RCC 7860 (cell line): ENCODE results near the gene GADD45B.
"Not testable (repeated sequence)": the region's sequence is repeated elsewhere in the genome, so short reads cannot be mapped to it uniquely, and the experiment has no call there.

Experiments
- DNase-seq: peaks from one replicate; pipeline ENCODE4 v3.0.0-alpha.2; 2015; ENCODE audit warnings: low spot score
- FAIRE-seq: peaks from 2 replicates; lab custom pipeline; 2012; peaks lifted over from hg19 to GRCh38; lab: Jason Lieb, UNC

GADD45B gene

DNA sequence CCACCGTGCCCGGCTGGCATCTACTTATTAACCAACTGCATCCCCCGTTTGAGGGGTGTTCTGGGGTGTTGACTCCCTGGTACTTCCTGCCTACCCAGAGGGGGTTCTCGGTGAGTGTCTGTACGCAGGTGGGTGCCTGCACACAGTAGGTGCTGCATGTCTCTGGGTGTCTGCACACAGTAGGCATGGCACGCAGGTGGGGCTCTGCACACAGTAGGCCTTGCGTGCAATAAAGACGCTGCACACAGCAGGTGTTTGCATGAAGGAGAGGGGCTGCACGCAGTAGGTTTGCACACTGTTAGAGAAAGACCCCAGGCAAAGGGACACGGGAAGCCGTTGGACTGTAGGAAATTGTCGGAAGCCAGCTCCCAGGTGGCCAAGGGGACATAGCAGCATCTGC is 11.2 kb downstream of the GADD45B start:
- no peak for DNase-seq
- no peak for FAIRE-seq

GRCh38 chr19:2487842-2488241 is 11.9 kb downstream of the GADD45B start:
- FAIRE-seq (no peak), DNase-seq (no peak)

GRCh38 chr19:2488405-2488941 is 12.5 kb downstream of the GADD45B start:
- DNase-seq (no peak), FAIRE-seq (no peak)

DNA sequence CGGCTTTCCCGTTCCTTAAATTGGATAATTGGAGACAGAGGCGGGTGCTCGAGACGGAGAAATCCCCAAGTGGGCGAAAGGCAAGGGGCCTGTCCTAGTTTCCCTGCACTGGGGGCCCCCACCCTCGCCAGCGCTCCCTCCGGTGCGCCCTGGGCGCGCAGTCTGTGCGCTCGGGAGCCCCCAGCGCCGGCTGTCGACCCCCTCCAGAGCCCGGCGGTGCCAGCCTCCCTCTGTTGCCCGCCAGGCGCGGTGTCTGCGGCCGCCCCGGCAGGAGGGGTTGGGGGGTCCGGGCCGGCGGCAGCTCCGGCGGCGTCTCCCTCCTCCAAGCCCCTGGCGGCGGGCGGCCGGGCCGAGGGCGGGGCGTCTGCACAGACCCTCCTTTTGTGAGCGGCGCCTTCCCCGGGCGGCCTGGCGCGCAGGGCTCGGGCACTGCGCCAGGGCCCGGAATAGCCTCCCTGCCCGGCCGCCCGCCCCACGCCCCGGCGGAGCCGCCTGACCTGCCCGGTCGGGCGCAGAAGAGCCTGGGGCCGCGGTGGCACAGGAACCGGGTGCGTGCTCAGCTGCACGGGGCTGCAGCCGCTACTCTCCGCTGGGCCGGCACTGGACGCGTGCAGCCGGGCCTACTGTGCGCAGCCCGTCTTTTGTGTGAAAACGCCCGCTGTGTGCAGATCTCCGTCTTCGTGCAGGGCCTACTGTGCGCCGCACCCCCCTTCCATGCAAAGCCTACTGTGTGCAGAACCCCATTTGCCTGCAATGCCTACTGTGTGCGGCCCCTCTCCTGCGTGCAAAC is 13.2 kb downstream of the GADD45B start:
- DNase-seq: peak; percentile 49
- FAIRE-seq: no peak

DNA sequence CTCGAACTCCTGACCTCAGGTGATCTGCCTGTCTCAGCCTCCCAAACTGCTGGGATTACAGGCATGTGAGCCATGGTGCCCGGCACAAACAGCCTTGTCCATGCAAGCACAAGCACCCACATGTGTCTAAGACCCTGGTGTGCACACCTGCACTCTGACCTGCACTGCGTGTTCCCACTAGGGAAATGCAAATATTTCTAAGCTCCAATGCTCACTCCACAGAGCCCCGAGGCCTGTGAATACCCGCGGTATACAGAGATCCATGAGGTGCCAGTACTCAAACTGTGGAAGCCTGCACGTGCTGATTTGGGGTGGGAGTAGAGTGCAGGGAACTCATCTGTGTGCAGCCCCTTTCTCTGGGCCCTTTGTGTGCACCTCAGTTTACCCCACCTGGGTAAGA is 14.7 kb downstream of the GADD45B start:
- DNase-seq: no peak
- FAIRE-seq: no peak

- DNase-seq: peak; percentile 98
- FAIRE-seq: peak; percentile 95
These were observed 15.3 kb downstream of the GADD45B start for GRCh38 chr19:2491130-2491801.

- no peak for DNase-seq
- FAIRE-seq: no peak
These were observed 16.9 kb downstream of the GADD45B start for GRCh38 chr19:2492870-2493269.

DNA sequence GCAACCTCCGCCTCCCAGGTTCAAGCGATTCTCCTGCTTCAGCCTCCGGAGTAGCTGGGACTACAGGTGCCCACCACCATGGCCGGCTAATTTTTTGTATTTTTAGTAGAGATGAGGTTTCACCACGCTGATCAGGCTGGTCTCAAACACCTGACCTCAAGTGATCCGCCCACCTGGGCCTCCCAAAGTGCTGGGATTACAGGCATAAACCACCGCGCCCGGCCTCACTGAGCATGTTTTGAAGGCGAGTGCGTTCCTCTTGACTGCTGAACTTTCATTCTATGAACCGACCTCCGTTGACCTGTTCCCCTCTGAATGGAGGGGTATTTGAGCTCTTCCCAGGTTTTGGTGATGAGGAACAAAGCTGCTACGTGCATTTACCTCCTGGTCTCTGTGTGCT is 17.5 kb downstream of the GADD45B start:
- not testable (repeated sequence) for DNase-seq, FAIRE-seq

DNA sequence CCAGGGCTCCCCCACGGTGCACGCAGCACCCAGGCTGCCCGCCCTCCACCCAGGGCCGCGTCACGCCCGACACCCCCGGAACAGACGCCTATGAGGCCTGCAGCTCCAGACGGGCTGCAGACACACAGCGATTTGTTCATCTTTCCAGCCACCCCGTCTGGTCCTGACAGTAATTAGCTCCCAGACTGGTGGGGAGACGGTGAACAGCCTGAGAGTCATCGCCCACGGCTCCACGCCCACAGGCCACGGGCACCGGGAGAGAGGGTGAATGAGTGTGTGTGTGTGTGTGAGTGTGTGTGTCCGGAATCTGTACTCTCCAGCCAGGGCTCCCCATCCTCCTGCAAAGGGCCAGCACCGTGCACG is 18.1 kb downstream of the GADD45B start:
- DNase-seq: peak; percentile 63
- FAIRE-seq: no peak

DNA sequence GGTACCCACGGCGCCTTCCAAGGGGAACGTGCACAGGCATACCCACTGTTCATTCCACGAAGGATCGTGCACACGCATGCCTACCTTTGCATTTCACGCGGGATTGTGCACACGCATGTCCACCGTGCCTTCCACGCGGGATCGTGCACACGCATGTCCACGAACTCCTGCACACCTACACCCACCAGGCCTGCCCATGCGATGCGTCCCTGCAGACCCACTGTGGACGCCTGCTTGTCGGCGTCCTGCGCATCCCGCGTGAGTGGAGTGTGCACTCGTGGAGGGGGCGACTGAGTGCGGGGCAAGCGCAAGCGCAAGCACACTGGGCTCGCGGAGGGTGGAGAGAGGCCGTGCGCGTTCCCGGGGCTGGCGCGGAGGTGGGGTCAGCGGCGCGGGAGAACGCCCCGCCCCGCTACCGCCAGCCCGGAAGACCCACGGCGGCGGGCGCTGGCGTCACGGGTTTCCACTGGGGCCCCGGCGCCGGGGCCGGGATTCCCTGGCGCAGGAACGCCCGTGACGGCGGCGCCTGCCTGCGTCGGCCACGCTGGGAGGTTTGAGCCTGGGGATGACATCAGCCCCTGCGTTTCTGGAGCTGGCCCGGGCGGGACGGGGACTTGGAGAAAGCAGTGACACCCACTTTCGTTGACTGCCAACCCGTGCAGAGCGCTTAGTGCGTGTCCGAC is 18.7 kb downstream of the GADD45B start:
- DNase-seq (peak; percentile 31), FAIRE-seq (no peak)

DNA sequence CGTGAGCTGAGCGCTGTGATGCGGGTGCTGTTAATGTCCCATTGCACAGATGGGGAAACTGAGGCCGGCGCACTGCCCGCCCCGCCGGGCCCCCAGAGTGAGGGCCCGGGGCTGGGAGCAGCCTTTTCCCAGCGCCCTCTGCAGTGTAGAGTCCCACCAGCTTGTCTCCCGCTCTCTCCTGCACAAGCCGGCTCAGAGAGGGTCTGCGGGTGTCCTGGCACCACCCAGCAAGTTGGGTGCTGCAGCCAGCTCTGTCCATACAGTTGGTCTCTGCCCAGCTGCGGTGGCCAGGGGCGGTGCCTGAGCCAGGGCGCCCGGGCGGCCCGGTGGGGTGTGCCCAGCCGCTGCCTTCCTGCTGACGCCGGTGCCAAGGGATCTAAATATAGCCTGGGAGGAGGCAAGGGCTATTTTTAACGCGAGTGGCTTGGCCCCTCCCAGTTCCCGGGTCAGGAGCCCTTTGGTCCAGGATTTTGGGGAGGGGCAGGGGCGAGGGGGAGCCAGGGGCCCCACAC is 19.3 kb downstream of the GADD45B start:
- DNase-seq (peak; percentile 75), FAIRE-seq (peak; percentile 8)

DNA sequence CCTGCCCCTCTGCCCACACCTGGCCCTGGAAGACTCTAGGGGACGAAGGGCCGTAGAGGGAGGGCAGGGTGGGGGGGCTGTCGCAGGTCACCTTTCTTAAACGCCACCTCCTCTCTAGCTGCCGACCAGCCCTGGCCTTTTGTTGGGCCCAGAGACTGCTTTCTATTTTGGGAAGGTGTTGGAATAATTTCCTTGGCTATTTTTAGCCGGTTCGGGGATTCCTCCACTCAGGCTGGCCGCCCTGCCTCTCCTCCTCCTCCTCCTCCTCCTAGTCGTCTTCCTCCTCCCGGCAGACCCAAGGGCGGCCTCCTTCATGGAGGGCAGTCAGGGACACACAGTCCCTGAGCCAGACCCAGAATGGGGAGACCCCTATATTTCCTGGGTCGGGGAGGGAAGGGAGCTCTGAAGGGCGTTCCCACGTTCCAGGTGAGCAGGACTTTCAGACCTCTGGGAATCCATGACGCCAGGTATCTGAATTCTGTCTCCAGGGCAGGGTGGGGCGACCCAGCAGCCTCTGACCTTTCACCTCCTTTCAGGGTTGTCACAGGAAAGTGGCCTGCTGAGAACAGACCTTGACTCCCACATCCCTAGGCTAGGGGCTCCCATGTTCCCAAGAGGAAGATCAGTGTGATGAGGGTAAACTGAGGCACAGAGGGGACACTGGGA is 19.9 kb downstream of the GADD45B start:
- DNase-seq: no peak
- FAIRE-seq: no peak

- no peak for FAIRE-seq
- DNase-seq: no peak
These were observed 21.3 kb downstream of the GADD45B start for GRCh38 chr19:2497186-2497585.

- no peak for DNase-seq
- no peak for FAIRE-seq
These were observed 24.2 kb downstream of the GADD45B start for GRCh38 chr19:2500156-2500555.

DNA sequence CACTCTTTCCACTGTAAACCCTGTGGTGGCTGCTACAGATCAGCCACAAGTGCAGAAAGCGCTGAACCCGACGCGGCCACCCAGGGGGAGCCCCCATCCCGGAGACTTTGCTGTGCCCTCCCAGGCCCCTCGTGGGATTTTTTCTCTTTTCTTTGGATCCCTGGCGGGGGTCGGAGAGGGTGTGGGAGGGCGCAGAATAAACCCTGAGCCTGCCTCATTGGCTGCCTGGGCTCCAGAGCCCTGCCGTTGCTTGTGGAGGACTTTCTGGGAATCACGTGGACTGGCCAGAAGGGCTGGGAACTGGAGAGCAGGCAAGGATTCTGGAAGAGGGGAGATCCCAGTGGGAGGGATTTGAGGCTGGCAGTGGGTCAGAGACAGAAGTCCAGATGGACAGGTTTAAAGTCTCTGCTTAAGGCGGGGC is 24.9 kb downstream of the GADD45B start:
- FAIRE-seq (no peak), DNase-seq (no peak)

- FAIRE-seq (peak; percentile 21), DNase-seq (peak; percentile 58)
These were observed 27.7 kb downstream of the GADD45B start for GRCh38 chr19:2503521-2504109.

DNA sequence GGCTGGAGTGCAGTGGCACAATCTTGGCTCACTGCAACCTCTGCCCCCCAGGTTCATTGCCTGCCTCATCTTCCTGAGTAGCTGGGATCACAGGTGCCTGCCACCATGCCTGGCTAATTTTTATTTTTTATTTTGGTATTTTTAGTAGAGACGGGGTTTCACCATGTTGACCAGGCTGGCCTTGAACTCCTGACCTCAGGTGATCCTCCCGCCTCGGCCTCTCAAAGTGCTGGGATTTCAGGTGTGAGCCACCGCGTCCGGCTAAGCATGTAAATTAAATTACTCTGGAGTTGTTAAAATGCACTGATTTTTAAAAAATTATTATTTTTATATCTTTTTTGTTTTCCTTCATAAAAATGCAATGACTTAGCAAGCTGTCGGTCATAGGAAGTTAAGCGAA is 30.7 kb downstream of the GADD45B start:
- not testable (repeated sequence) for DNase-seq, FAIRE-seq

DNA sequence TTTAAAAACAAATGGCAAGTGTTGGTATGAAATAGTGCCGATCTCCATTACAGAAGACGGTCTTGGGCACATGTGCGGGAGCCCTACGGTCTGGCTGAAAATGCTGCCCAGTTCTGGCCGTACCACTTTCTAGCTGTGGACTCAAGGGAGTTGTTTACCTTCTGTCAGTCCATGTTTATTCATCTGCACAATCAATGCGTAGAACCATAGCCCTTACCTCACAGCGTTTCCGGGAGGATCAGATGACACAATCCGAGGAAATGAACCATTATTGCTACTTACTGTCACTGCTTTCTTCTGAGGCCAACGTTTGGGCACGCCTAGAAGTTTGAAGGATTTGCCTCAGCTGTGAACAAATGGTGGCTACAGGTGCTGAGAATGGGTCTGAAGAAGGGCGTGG is 31.2 kb downstream of the GADD45B start:
- FAIRE-seq (no peak), DNase-seq (no peak)

DNA sequence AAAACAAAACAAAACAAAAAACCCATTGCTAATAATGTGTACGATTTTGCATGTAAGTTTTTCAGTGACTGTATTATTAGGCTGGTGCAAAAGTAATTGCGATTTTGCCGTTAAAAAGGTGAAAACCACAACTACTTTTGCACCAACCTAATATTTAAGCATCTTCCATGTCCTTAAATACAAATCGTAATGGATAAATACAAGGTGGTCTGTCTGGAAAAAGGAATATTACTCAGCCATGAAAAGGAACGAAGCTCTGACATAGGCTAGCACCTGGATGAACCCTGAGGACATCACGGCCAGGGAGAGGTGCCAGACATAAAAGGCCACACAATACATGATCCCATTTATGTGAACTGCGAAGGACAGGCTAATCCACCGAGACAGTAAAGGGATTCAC is 33.2 kb downstream of the GADD45B start:
- no peak for FAIRE-seq
- no peak for DNase-seq

DNA sequence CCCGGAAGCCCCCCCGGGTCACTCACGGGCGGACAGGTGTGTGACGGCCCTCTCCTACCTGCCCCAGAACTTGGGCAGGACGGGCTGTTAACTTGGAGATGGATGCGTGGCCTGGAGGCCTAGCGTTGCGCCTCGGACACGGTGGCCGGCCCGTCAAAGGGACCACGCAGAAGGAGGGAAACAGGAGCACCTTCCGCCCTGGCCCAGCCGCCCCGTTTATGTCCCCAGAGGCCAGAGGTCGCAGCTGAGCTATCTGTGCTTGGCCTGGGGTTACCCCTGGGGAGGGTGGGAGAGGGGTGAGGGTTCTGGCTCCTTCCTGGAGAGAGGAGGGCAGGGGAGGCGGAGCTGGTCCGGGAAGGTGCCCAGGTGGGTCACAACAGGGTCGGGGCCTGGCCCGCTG is 35.6 kb downstream of the GADD45B start:
- FAIRE-seq: no peak
- no peak for DNase-seq
